IPS DF 19.7 (cell line): ENCODE results near the gene FAM169A.
A peak's percentile ranks its signal among the peaks of the same experiment; 100 is the strongest.
"Not testable (repeated sequence)": the region's sequence is repeated elsewhere in the genome, so short reads cannot be mapped to it uniquely, and the experiment has no call there.

Experiments used
- DNase-seq: peaks from one replicate; pipeline ENCODE4 v3.0.0-alpha.2; 2013; ENCODE audit warnings: low read depth, low spot score

The FAM169A gene

DNA sequence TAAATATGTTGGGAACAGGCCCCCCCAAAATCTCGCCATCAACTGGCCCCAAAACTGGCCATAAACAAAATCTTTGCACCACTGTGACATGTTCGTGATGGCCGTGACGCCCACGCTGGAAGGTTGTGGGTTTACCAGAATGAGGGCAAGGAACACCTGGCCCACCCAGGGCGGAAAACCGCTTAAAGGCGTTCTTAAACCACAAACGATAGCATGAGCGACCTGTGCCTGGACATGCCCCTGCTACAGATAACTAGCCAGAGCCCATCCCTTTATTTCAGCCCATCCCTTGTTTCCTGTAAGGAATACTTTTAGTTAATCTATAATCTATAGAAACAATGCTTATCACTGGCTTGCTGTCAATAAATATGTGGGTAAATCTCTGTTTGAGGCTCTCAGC lies 3.2 kb upstream of the FAM169A start:
- DNase-seq, result not testable (repeated sequence)

DNA sequence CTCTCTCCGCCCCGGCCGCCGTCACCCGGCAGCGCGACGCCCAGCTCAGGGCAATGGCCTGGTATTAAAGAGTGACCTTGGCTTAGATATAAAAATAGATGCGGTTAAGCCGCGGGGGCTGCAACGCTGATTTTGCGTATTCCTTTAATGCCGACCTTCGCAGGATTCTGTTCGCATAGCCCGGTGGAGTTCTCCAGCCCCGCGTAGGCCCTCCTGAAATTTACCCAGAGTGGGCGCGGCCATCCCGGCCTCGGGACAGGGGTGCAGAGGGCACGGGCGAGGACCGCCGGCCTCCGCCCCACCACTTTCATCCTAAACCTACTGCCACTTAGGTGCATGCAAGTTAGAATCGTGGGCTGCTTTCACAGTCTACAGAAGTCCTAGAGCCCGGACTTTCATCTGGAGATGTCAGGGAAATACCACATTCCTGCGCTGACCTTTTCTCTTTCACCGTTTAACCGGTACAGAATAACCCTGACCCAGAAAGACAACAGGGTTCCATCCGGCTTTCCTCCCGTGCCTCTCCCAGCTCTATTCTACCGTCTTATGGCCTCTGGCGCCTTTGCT lies 492 bp upstream of the FAM169A start:
- DNase-seq, result peak; percentile 73

DNA sequence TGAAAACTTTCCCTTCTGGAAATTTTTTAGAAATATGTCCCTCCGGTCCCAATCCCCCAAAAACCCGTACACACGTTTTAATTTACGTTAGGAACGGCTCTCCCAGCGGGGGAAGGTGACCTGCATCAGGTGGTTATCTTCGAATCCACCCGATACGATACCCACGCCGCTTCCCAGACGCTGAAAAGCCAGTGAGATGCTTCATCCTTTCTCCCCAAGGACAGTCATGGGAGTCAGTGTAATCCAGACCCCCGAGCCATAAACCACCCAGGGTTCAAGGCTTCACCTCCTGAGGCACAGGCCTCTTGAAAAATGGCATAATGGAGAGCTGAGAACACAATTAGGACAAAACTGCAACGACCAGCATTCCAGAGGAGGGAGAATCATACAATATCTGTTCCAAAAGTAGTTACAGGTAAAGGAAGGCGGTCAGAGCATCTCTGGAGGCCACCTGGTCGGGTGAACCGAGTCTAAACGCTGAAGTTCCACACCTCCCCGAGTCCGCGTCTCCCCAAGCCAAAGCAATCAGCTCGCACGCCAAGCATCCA lies 857 bp downstream of the FAM169A start:
- DNase-seq, result no peak

DNA sequence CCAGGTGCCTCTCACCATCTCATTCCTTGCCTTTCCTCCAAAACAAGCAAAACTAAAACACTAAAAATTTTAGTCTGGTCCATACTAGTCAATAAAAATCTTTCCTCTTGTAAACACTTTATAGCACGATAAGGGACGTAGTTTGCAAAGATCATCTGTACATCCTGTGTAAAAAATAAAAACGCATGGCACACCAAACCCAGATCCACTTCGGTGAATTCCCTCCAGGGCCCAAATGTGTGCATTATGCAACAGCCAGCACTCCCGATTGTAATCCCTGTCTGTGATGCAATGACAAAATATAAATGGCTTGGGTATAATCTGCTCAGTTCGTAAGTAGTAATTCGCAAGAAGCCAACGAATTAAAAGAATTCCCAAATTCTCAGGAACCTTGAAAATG lies 1.4 kb downstream of the FAM169A start:
- DNase-seq, result no peak

DNA sequence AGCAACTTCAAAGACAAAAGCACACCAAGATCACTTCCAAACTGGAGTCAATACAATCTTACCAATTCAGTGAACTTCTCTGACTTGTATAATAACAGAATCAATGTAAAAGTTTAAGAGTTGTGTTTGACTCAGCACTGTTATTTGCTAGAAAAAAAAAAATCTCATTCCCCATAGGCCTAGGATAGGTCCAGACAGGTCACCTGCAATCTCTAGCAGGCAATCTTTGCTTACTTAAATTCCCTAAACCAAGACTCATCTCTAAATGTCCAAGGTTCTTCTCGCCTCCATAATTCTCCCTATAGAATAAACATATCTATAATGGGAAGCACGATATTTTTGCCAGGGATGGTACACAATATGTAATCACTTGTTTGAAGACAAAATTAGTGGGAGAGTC lies 2.5 kb downstream of the FAM169A start:
- no peak for DNase-seq

DNA sequence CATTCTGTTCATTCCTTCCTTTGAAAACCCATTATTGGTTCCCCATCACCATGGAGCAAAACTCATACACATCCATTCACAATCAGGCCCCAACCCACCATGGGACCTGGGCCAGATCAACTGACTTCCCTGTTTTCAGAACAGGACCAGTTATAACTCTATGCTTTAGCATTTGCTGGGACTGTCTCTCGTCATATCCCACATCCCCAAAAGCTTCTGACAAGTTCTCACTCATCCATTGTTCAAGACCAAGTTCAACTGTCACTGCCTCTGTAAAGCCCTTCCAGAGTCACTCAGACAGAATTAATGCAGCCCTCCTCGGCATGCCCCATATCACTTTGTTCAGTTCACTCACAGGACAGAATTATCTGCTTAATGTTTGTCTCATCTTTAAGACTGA lies 4.0 kb downstream of the FAM169A start:
- no peak for DNase-seq

DNA sequence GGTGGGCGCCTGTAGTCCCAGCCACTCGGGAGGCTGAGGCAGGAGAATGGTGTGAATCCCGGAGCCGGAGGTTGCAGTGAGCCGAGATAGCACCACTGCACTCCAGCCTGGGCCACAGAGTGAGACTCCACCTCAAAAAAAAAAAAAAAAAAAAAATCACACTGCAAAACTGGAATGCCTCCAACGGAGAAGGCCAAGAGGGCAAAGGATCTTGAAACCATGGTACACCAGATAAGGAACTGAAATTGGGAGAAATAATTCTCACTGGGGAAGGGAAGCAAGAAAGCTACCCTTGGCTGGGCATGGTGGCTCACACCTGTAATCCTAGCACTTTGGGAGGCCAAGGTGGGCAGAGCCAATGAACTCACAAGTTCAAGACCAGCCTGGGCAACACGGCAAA lies 9.2 kb downstream of the FAM169A start:
- DNase-seq, result not testable (repeated sequence)

DNA sequence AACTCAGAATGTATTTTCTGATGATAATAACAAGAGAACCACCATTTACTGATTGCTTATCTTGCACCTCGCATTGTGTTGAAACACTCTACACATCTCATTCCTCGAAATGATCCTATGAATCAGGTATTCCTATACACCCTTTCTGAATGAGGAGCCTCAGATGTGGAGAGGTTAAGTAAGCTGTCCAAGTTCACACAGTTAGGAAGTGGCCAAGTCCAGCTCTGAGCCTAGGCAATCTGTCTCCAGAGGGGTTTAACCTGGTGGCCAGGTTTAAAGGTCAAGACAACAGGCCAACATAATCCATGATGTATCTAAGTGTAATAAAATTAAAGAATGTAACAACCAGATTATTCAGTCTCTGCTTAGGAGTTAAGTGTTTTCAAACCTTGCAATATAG lies 12.9 kb downstream of the FAM169A start:
- DNase-seq, result no peak

DNA sequence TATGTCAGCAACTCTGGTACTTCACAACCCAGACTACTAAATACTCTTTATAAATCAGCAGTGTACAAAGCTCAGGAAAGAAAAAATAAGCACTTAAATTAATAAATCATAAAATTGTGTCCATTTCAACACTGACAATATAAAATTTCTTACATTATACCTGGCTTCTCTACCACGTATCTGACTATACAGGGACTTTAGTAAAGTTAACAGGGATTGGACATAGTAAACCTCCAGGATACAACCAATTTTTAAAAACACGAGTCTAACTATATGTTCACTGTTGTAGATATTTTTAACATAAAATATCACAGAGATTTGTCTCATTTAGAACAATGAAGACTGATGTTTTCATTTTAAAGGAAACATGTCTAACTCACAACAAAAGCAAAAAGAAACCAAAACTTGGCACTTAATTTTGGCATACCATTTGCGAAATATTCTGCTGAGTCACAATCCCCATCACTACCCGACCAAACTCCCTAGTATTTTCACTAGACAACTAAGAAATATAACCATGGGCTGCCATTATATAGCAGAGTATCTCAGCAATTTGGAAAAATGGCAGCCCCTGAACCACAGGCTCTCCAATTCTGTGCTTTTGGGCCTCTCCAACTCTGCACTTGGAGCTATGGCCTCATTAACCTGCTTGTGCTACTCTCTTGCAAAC lies 14.4 kb downstream of the FAM169A start:
- DNase-seq, result no peak

DNA sequence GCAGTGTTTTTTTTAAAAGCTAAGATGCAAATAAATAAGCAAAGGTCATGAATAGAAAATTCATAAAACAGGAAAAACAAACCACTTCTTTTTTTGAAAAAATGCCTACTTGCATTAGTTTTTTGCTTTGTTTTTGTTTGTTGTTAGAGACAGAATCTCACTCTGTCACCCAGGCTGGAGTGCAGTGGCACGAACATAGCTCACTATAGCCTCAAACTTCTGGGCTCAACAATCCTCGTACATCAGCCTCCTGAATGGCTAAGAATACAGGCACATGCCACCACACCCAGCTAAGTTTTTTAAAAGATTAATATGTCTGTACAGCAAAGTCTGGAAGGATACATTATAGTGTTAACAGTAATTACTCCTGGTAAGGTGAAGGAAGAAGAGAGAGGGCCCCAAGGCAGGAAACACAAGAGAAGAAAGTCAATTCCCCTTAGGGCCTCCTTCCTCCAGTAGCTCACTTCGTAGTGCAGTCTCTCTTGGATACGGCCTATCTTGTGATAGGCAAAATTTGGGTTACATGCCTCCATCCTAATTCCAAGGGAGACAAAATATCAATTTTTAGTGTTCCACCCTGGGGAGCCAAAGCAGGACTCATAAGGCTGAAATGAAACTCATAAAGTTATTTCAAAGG lies 15.3 kb downstream of the FAM169A start:
- no peak for DNase-seq

DNA sequence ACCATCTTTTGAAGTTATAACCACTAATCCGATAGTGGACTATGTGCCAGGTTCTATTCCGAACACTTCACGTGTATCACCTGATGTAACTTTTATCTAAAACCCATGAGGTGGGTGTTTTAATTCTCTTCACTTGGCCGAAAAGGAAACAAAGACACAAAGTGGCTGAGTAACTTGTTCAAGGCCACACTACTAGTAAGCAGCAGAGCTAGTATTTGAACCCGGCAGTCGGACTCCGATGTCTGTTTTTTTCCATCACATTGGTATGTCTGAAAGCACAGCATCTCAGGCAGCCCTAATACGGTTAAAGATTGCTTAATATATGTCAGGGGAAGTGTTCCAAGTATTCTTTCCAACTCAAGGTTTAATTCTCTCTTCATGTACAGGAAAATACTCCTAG lies 16.2 kb downstream of the FAM169A start:
- DNase-seq, result no peak

DNA sequence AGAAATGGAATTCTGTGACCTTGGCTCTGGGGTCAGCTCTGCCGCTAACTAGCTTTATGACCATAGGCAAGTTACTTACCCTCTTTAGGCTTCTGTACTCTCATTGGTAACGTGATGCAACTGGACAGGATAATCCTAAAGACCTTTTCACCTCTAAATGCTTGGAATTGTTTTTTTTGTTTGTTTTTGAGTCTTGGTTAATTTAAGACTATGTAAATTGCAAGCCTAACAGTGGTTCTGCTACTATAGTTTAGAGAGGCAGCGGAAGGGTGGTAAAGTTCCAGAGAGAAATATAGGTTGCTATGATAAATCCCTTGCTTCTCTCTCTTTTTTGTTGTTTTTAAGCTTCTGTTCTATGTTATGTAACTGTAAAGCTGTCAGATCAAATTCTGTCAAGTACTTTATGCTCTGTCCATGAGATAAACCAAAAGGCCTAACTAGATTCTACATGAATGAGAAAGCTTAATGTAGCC lies 17.6 kb downstream of the FAM169A start:
- no peak for DNase-seq

DNA sequence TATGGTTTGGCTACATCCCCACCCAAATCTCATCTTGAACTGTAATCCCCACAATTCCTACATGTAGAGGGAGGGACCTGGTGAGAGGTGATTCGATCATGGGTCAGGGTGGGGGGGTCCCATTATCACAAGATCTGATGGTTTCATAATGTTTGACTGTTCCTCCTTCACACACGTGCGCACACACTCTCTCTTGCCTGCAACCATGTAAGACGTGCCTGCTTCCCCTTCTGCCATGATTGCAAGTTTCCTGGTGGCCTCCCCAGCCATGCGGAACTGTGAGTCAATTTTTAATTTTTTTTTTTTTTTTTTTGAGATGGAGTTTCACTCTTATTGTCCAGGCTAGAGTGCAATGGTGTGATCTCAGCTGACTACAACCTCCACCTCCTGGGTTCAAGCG lies 27.0 kb downstream of the FAM169A start:
- DNase-seq, result no peak

DNA sequence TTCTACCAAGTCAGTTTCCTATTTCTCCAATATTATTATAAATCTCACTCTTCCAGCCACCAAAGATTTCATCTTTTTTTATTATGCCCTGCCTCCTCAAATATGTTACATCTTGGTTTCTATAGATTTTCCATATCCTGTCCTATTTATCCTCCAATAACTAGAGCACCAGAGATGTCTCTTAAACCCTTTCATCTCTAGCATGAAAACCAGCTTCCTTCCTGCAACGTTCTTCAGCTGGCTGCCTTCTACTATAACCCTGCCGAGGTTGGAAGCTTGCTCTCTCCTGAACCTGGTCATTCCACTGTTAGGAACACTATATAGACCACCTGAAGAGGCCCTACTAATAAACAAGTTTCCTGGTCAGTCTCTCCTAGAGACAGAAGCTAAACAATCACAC lies 27.9 kb downstream of the FAM169A start:
- DNase-seq, result no peak

DNA sequence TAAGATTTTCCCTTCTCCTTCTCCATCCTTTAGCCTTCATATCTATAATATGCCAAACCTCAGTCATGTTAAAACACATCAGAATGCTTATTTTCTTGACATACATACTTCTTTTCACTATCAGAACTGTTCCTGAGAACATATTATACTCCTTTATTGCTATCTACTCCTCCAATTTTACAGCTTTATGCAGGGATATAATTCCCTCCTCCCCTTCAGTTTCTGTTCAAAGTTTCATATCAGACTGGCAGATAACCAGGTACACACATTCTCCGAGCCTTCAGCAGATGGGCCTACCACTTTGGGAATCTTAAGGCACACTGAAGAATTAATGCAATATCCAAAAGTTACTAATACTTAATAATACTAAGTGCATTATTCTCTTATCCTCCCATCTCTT lies 29.1 kb downstream of the FAM169A start:
- DNase-seq, result no peak

DNA sequence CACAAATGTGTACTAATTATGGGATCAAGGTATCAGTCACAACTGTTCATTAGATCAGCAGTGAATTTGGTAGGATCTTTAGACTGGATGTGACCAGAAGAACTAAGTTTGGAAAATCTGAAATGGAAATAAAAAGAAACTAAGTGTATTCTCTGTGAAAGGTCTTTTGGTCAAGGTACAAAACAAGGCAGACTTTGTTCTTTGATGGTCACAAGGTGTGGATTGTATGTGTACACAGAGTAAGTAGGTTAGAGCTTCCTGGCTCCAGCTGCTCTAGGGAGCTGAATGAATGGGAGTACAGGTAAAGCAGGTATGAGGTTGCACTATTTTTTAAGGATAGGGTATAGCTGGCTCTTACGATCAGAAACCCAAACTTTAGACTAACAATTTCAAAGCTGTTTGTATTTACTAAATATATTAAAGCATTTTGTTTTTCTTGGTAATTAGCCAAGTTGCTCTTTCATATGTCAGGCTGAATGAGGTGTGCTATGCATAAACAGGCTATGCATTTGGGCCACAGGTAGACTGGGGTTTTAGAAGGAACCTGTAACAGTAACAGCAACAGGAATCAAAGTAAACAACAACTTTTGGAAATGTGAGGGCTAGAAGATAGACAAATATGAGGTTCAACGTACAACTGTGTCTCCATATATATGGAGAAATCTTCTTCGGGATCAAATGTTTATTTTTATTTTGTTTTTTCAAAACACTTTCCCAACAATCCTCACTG lies 32.5 kb downstream of the FAM169A start:
- DNase-seq, result no peak

DNA sequence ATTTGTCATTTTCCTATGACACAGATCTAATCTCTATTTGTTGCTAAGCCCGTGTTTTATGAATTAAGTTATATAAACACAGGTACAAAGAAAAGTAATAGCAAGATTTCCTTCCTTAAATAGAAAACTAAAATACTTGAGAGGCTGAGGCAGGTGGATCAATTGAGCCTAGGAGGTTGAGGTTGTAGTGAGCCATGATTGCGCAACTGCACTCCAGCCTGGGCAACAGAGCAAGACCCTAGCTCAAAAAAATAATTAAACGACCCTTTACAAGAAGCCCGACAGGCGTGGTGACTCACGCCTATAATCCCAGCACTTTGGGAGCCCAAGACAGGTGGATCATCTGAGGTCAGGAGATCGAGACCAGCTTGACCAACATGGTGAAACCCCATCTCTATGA lies 36.8 kb downstream of the FAM169A start:
- DNase-seq, result no peak

DNA sequence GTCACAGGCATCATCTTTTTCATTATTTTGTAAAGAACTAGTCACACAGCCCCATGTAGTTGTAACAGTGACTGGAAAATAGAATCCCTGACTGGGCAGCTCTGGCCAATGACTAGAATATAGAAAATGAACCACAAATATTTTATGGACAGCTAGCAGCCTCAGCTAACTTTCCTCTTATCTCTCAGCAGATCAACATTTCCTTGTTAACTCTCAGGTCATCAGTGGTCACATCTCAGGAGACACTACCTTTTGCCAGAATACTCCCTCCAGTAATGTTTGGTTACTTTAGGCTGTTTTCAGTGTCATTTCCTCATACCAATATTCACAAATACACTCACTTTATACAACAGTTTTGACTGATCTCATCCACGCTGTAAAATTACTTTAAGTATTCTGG lies 43.9 kb downstream of the FAM169A start:
- DNase-seq, result no peak

DNA sequence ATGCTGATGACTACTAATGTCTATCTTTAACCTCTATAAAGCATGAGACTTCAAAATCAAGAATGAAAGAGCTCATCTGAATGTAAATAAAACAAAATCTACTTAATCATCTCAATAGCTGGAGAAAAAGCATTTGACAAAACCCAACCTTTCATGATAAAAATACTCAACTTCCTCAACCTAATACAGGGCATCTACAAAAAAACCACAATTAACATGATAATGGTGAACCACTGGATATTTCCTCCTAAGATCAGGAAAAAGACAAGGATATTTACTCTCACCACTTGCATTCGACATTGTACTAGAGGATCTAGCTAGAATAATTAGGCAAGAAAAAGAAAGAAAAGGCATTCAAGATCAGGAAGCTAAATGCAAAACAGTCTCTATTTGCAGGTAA lies 49.3 kb downstream of the FAM169A start:
- peak; percentile 74 for DNase-seq

DNA sequence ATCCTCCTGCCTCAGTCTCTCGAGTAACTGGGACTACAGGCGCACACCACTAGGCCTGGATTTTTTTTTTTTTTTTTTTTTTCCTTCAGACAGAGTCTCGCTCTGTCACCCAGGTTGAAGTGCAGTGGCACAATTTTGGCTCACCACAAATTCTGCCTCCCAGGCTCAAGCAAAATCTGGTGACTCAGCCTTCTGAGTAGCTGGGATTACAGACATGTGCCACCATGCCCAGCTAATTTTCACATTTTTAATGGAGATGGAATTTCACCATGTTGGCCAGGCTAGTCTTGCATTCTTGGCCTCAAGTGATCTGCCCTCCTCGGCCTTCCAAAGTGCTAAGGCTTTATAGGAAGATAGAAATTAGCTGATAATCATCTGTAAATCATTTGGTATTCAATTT lies 55.3 kb downstream of the FAM169A start:
- no peak for DNase-seq

DNA sequence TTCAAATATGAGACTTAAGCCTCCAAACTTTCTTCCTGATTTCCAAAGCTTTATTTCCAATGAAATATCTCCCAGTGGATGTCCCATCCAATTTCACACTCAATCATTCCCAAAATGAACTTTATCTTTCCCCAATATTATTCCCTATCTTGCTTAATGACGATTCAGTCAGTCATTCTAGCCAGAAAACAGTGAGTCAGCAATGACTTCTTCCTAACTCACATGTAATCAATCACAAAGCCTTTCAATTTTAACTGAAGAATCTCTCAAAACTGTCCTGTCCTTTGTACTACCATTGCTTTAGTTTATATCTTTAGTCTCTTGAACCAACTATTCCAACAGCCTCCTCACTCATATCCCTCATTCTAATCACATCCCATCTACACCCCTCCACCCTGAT lies 64.2 kb downstream of the FAM169A start:
- no peak for DNase-seq

DNA sequence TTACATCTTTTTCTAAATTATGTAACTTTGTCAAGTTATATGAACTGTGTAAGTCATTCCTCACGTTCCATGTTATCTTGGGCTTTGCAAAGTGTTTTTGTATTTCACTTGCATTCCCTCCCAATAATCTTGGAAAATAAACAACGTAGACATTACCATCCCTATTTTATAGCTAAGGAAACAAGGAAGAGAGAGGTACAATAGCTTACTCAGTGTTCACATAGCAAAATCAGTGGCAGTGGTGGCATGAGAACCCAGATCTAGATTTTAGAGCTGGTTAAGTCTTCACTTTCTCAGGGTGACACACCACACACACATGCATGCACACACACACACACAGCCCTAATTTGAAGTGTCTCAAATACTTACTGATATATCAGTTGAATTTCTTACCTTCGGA lies 65.0 kb downstream of the FAM169A start:
- DNase-seq, result no peak
